SIG-M5 treated with dmso at 0.1 percent for 504 hours (cell line): Measurements from ENCODE around the gene TST.
"Not testable (repeated sequence)": the region's sequence is repeated elsewhere in the genome, so short reads cannot be mapped to it uniquely, and the experiment has no call there.

Experiments used
- DNase-seq: peaks from one replicate; lab custom pipeline; 2025; ENCODE audit not compliant: unreplicated experiment; lab: John Stamatoyannopoulos, UW

TST gene

GRCh38 chr22:37016134-37016910, 2.9 kb downstream of the TST start:
- no peak for DNase-seq

- DNase-seq, result no peak
Measured at GRCh38 chr22:37015587-37015878, 3.7 kb downstream of the TST start.

- no peak for DNase-seq
Measured at GRCh38 chr22:37014835-37015586, 4.2 kb downstream of the TST start.

- no peak for DNase-seq
Measured at GRCh38 chr22:37014415-37014806, 4.8 kb downstream of the TST start.

- no peak for DNase-seq
Measured at GRCh38 chr22:37012956-37013355, 6.3 kb downstream of the TST start.

- DNase-seq, result no peak
Measured at GRCh38 chr22:37012262-37012904, 6.9 kb downstream of the TST start.

GRCh38 chr22:37011472-37011871, 7.8 kb downstream of the TST start:
- DNase-seq, result no peak

- DNase-seq, result no peak
Measured at GRCh38 chr22:37010976-37011375, 8.3 kb downstream of the TST start.

- no peak for DNase-seq
Measured at GRCh38 chr22:37010174-37010573, 9.1 kb downstream of the TST start.

GRCh38 chr22:37009490-37009889, 9.8 kb downstream of the TST start:
- no peak for DNase-seq

GRCh38 chr22:37008365-37008764, 10.9 kb downstream of the TST start:
- DNase-seq, result no peak

GRCh38 chr22:37007651-37008050, 11.6 kb downstream of the TST start:
- DNase-seq, result no peak

- DNase-seq, result no peak
Measured at GRCh38 chr22:37002633-37003032, 16.6 kb downstream of the TST start.

- no peak for DNase-seq
Measured at GRCh38 chr22:37001826-37002225, 17.4 kb downstream of the TST start.

GRCh38 chr22:37000676-37001534, 18.3 kb downstream of the TST start:
- no peak for DNase-seq

GRCh38 chr22:36999463-36999862, 19.8 kb downstream of the TST start:
- DNase-seq, result no peak

GRCh38 chr22:36998620-36999351, 20.5 kb downstream of the TST start:
- no peak for DNase-seq

GRCh38 chr22:36997746-36998145, 21.5 kb downstream of the TST start:
- no peak for DNase-seq

GRCh38 chr22:36991206-36991605, 28.0 kb downstream of the TST start:
- no peak for DNase-seq

GRCh38 chr22:36990457-36990856, 28.8 kb downstream of the TST start:
- DNase-seq, result no peak

- not testable (repeated sequence) for DNase-seq
Measured at GRCh38 chr22:36989012-36989411, 30.2 kb downstream of the TST start.
